ENCODE measurements around the gene LIPC. TPM values are rescaled to one million over a fixed set of nuclear protein-coding genes. Genes with fewer than 3 reads are reported as not detected.

Gene LIPC
- total and polyA plus RNA-seq, 2 of the 4 experiments (the other 2 are of a cell fraction): 0.07 TPM; not detected in 1

DNA sequence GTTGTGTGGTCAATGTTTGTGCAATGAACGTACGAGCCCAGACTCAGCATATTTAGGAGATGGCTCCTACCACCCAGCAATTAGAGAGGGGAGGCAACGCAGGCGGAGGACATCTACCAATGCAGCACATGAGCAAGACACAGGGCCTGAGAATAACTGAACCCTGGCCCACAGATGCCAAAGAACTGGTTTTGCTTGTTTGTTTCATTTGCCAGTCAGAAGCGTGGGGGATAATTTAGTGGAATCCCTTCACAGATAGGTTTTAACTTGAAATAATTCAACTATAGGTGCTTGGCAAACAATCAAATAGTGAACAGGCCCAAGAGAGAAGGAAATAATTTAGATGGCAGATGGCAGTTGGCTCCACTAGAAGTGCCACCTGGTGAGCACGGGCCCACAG, 54.8 kb downstream of the LIPC start:
- H2BK20ac ChIP-seq (ENCODE audit: low read depth, low read length): no peak overlapping the region
- H3K36me3 ChIP-seq (ENCODE audit: control insufficient read depth, insufficient read depth, low read length): no peaks in the 10 kb centered on the region
- no peak overlapping the region for H3K4me2 ChIP-seq (ENCODE audit: low read depth, low read length)
- intact Hi-C loops (cut with micrococcal nuclease): no loop called here
- no peak for DNase-seq
- TF ChIP-seq MAZ (IDR thresholded peaks at IDR 0.05; ENCODE audit: borderline replicate concordance, low read depth, low read length): no peak
- TF ChIP-seq, protein P1, sequence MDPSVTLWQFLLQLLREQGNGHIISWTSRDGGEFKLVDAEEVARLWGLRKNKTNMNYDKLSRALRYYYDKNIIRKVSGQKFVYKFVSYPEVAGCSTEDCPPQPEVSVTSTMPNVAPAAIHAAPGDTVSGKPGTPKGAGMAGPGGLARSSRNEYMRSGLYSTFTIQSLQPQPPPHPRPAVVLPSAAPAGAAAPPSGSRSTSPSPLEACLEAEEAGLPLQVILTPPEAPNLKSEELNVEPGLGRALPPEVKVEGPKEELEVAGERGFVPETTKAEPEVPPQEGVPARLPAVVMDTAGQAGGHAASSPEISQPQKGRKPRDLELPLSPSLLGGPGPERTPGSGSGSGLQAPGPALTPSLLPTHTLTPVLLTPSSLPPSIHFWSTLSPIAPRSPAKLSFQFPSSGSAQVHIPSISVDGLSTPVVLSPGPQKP (IDR thresholded peaks at IDR 0.05; ENCODE audit: borderline replicate concordance, low read depth, low read length): no peak
- no peak for TF ChIP-seq POLR2A (IDR thresholded peaks at IDR 0.05; ENCODE audit: low read depth, low read length)
- no peak for TF ChIP-seq RAD21 (IDR thresholded peaks at IDR 0.05; ENCODE audit: low read length)
- no peak for TF ChIP-seq MXI1 (IDR thresholded peaks at IDR 0.05; ENCODE audit: borderline replicate concordance, low read depth, low read length)
- TF ChIP-seq CEBPB (IDR thresholded peaks at IDR 0.05; ENCODE audit: low read depth, low read length): no peak
- TF ChIP-seq RFX5 (IDR thresholded peaks at IDR 0.05; ENCODE audit: low read depth, low read length): no peak
- TF ChIP-seq, protein P2, sequence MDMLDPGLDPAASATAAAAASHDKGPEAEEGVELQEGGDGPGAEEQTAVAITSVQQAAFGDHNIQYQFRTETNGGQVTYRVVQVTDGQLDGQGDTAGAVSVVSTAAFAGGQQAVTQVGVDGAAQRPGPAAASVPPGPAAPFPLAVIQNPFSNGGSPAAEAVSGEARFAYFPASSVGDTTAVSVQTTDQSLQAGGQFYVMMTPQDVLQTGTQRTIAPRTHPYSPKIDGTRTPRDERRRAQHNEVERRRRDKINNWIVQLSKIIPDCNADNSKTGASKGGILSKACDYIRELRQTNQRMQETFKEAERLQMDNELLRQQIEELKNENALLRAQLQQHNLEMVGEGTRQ (IDR thresholded peaks at IDR 0.05; ENCODE audit: low read depth, low read length): no peak
- TF ChIP-seq FOS (IDR thresholded peaks at IDR 0.05; ENCODE audit: low read depth, low read length): no peak
- no peak for TF ChIP-seq BHLHE40 (IDR thresholded peaks at IDR 0.05; ENCODE audit: low read depth, low read length)
- no peak for TF ChIP-seq MAFK (IDR thresholded peaks at IDR 0.05; ENCODE audit: low read depth, low read length)
- TF ChIP-seq CHD1 (IDR thresholded peaks at IDR 0.05; ENCODE audit: low read depth, low read length): no peak
- no peak for TF ChIP-seq SMC3 (IDR thresholded peaks at IDR 0.05; ENCODE audit: low read depth, low read length)
- TF ChIP-seq RCOR1 (IDR thresholded peaks at IDR 0.05; ENCODE audit: insufficient replicate concordance, low read length): no peak
- TF ChIP-seq, protein P3, sequence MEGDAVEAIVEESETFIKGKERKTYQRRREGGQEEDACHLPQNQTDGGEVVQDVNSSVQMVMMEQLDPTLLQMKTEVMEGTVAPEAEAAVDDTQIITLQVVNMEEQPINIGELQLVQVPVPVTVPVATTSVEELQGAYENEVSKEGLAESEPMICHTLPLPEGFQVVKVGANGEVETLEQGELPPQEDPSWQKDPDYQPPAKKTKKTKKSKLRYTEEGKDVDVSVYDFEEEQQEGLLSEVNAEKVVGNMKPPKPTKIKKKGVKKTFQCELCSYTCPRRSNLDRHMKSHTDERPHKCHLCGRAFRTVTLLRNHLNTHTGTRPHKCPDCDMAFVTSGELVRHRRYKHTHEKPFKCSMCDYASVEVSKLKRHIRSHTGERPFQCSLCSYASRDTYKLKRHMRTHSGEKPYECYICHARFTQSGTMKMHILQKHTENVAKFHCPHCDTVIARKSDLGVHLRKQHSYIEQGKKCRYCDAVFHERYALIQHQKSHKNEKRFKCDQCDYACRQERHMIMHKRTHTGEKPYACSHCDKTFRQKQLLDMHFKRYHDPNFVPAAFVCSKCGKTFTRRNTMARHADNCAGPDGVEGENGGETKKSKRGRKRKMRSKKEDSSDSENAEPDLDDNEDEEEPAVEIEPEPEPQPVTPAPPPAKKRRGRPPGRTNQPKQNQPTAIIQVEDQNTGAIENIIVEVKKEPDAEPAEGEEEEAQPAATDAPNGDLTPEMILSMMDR (conservative IDR thresholded peaks at IDR 0.05; ENCODE audit: low read depth, low read length): no peak
- TF ChIP-seq NFE2L2 (IDR thresholded peaks at IDR 0.05; ENCODE audit: low read depth, low read length): no peak
- H4K8ac ChIP-seq (ENCODE audit: low read depth in 2 of 2, low read length in 2 of 2): no peak overlapping the region
- H3K56ac ChIP-seq (ENCODE audit: extremely low read depth, insufficient read depth, low read length): no peak overlapping the region
- H2AK9ac ChIP-seq (replicated peaks; ENCODE audit: low read depth, low read length, poor library complexity): no peak overlapping the region
- H2BK5ac ChIP-seq (ENCODE audit: low read depth, low read length, poor library complexity, severe bottlenecking): no peak overlapping the region
- H2BK120ac ChIP-seq (ENCODE audit: low read depth, low read length): no peak overlapping the region
- no peak overlapping the region for H3K14ac ChIP-seq (replicated peaks; ENCODE audit: low read depth, low read length)
- dilution Hi-C loops (cut with HindIII; ENCODE audit: low sequenced_read_pairs, unreplicated experiment): no loop called here
- POLR2A ChIA-PET (ENCODE audit: unreplicated experiment): no interaction called here
- no peaks in the 10 kb centered on the region; the same call in 1 of the 2 replicates for H3K9me1 ChIP-seq (ENCODE audit: insufficient read depth, low read length)
- no peak overlapping the region for H2AFZ ChIP-seq (replicated peaks; ENCODE audit: low read length, poor library complexity)
- H2BK15ac ChIP-seq (ENCODE audit: low read depth, low read length): no peak overlapping the region; the same call in 2 of the 3 replicates
- CTCF ChIA-PET: no interaction called here
- no TSS peak for BruUV-seq (replicated peaks)
- H3K9ac ChIP-seq (ENCODE audit: low read depth, low read length): no peak overlapping the region
- H3K9me3 ChIP-seq (ENCODE audit: control insufficient read depth, insufficient read depth, low read length): peaks cover 11% of the 10 kb centered on the region
- H4K91ac ChIP-seq (ENCODE audit: insufficient read depth, low read depth, low read length): no peak overlapping the region
- no peaks in the 10 kb centered on the region for H3K79me1 ChIP-seq (ENCODE audit: low read depth in 1 of 2, low read length in 2 of 2)
- H3K27me3 ChIP-seq (ENCODE audit: control insufficient read depth, insufficient read depth, low read length): no peaks in the 10 kb centered on the region
- H3K23ac ChIP-seq (ENCODE audit: low read depth, low read length): no peak overlapping the region
- H3K27ac ChIP-seq (ENCODE audit: insufficient read depth, low read length): no peak overlapping the region
- in situ Hi-C loops (cut with MboI; ENCODE audit: low sequenced_read_pairs): no loop called here
- H3K4me3 ChIP-seq (ENCODE audit: insufficient read depth, low read depth, low read length): no peak overlapping the region
- H4K5ac ChIP-seq (ENCODE audit: low read depth, low read length): no peak overlapping the region
- H3K4ac ChIP-seq (ENCODE audit: low read depth, low read length): no peak overlapping the region
- ATAC-seq (ENCODE audit: low read depth): no peak
- H4K20me1 ChIP-seq (ENCODE audit: insufficient read depth, low read length): no peaks in the 10 kb centered on the region
- H3K4me1 ChIP-seq (ENCODE audit: control insufficient read depth, insufficient read depth, low read length): peaks cover 2% of the 10 kb centered on the region; the same call in 1 of the 2 replicates
- H3K18ac ChIP-seq (ENCODE audit: low read depth, low read length): no peak overlapping the region
- H2AK5ac ChIP-seq (ENCODE audit: low read depth, low read length): no peak overlapping the region
- WGBS, 2 experiments (ENCODE audit: extremely low coverage in 2 of 2, insufficient read length in 1 of 2): 89% methylated on average over 3 of the region's 6 CpGs; no CpG with 5 or more reads in 1 of the 2 experiments

Data from IMR-90 (cell line).